Brain microvascular endothelial cell (primary cell): ENCODE results near the gene BRICD5.

Source experiments
- DNase-seq: peaks from one replicate; pipeline ENCODE4 v3.0.0-alpha.2; 2020
- H3K27ac ChIP-seq: fragments of 250-450 bp; sonication (Bioruptor Pico); 2 replicates; pipeline ENCODE4 v1.5.1; 2020; ENCODE audit warnings: mild to moderate bottlenecking, moderate library complexity
- H3K27me3 ChIP-seq: fragments of 250-450 bp; sonication (Bioruptor Pico); replicated peaks from 2 replicates; pipeline ENCODE4 v1.5.1; 2020; ENCODE audit warnings: mild to moderate bottlenecking
- H3K36me3 ChIP-seq: fragments of 250-450 bp; sonication (Bioruptor Pico); replicated peaks from 2 replicates; pipeline ENCODE4 v1.5.1; 2020; ENCODE audit warnings: mild to moderate bottlenecking
- H3K4me3 ChIP-seq: 2 replicates; pipeline ENCODE4 v1.5.1; 2011; ENCODE audit warnings: low read depth, mild to moderate bottlenecking, control low read depth, low read length, moderate library complexity
- CTCF ChIP-seq: IDR thresholded peaks from 2 replicates; pipeline ENCODE4 v1.5.1; 2011; ENCODE audit warnings: low read depth, mild to moderate bottlenecking, moderate library complexity, low read length, control low read depth, inconsistent platforms; ENCODE audit errors: missing control alignments
- in situ Hi-C: cut with HindIII; loops from 2 replicates; pipeline ENCODE4 v1.10.0; 2017; ENCODE audit warnings: low sequenced_read_pairs, low pct_ligation_motif_present

Gene BRICD5

GRCh38 chr16:2235234-2235651 lies 24.6 kb upstream of the BRICD5 start:
- no peak for TF ChIP-seq CTCF
- Histone ChIP-seq H3K27me3 (peaks cover 5% of the 10 kb centered on the region), H3K36me3 (peaks cover 38% of the 10 kb centered on the region), H3K27ac (no peak overlapping the region), H3K4me3 (no peak overlapping the region)
- in situ Hi-C loops, result no loop called here
- DNase-seq, result no peak

- H3K27me3 ChIP-seq, result peaks cover 5% of the 10 kb centered on the region
- H3K36me3 ChIP-seq, result peaks cover 40% of the 10 kb centered on the region
- DNase-seq, result no peak
- TF ChIP-seq CTCF, result no peak
- H3K27ac ChIP-seq, result no peak overlapping the region
- in situ Hi-C loops, result no loop called here
- H3K4me3 ChIP-seq, result no peak overlapping the region
Measured at GRCh38 chr16:2234813-2235170, 24.1 kb upstream of the BRICD5 start.

GRCh38 chr16:2233872-2234812 lies 23.5 kb upstream of the BRICD5 start:
- Histone ChIP-seq H3K27ac (no peak overlapping the region), H3K27me3 (peaks cover 5% of the 10 kb centered on the region), H3K36me3 (peaks cover 44% of the 10 kb centered on the region), H3K4me3 (no peak overlapping the region)
- TF ChIP-seq CTCF, result peak; percentile 16
- no peak for DNase-seq
- in situ Hi-C loops, result no loop called here

GRCh38 chr16:2233046-2233775 lies 22.5 kb upstream of the BRICD5 start:
- TF ChIP-seq CTCF, result no peak
- in situ Hi-C loops, result no loop called here

GRCh38 chr16:2232094-2232990 lies 21.7 kb upstream of the BRICD5 start:
- TF ChIP-seq CTCF, result no peak
- peaks cover 48% of the 10 kb centered on the region for H3K36me3 ChIP-seq
- H3K27me3 ChIP-seq, result peaks cover 5% of the 10 kb centered on the region
- no peak for DNase-seq
- no peak overlapping the region for H3K4me3 ChIP-seq
- no peak overlapping the region for H3K27ac ChIP-seq
- in situ Hi-C loops, result no loop called here

More at GRCh38 chr16:2233046-2233775, 22.5 kb upstream of the BRICD5 start:
- no peak overlapping the region for H3K4me3 ChIP-seq
- peaks cover 48% of the 10 kb centered on the region for H3K36me3 ChIP-seq
- H3K27ac ChIP-seq, result no peak overlapping the region
- H3K27me3 ChIP-seq, result peaks cover 5% of the 10 kb centered on the region
- no peak for DNase-seq
